Skeletal muscle satellite cell (primary cell): ENCODE results near the gene INTS14. TPM values are rescaled to one million over a fixed set of nuclear protein-coding genes. Genes with fewer than 3 reads are reported as not detected.

Source experiments
- H3K27me3 ChIP-seq: 2 replicates; pipeline ENCODE4 v1.7.0; 2013; ENCODE audit warnings: low read length; ENCODE audit not compliant: control insufficient read depth, insufficient read depth
- H3K36me3 ChIP-seq: 2 replicates; pipeline ENCODE4 v1.7.0; 2013; ENCODE audit warnings: mild to moderate bottlenecking, control low read depth, low read length; ENCODE audit not compliant: insufficient read depth
- H3K4me1 ChIP-seq: 2 replicates; pipeline ENCODE4 v1.7.0; 2013; ENCODE audit warnings: low read length; ENCODE audit not compliant: control insufficient read depth, insufficient read depth
- H3K4me2 ChIP-seq: 2 replicates; pipeline ENCODE4 v1.7.0; 2013; ENCODE audit warnings: mild to moderate bottlenecking, low read length
- H3K4me3 ChIP-seq: 2 replicates; pipeline ENCODE4 v1.7.0; 2013; ENCODE audit warnings: low read length
- H3K9ac ChIP-seq: 2 replicates; pipeline ENCODE4 v1.7.0; 2013; ENCODE audit warnings: mild to moderate bottlenecking, low read depth, low read length, moderate library complexity
- H3K9me3 ChIP-seq: replicated peaks from 2 replicates; pipeline ENCODE4 v1.7.0; 2013; ENCODE audit warnings: mild to moderate bottlenecking, control low read depth, low read length
- total RNA-seq: library from RNA; depleted of rRNA; stranded (reverse); fragments of >200 nt; gene quantifications from 2 replicates; pipeline ENCODE4 v1.2.3, GENCODE V29; 2012; rRNA removed

The INTS14 gene
- total RNA-seq: 31.4 and 39.8 TPM in 2 replicates

DNA sequence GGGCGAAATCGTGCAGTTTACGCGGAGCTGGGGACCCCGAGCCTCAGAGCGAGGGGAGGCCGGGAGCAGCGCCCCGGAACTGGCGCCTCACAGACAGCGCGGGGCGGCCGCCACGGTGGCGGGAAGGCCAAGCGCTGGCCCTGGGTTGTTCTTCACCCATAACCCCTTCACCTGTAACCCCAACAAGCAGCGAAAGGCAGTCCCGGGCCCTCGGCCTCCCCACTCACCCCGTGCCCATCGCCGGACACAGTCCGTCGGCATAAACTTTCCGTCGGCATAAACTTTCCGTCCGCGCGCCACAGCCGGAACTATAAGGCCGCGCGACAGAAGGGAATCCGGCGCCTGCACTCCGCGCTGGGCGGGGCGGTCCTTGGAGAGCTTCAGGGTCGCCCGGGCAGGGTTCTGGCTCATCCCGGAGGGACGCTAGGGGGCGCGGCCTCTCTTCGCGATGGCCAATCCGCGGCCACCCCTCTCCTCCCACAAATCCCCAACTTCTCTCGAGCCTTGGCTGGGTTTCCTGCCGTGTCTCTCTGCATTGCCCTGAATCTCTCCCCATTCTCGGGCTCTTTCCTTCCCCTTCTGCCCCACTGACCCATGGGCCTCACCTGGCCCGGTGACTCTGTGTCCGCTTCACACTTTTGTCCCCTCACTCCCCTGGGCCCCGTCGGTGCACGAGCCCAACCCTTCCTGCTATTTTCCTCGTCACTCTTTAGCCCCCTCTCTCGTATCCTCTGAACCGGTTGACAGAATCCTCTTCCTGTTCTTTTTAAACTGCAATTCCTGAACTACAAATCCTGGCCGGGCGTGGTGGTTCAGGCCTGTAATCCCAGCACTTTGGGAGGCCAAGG, at the start of gene INTS14:
Gene INTS14, minus strand, starts transcription at position 261 of the 848 bp plus-strand sequence. CDS start 3,751 bp downstream, outside the sequence.
- Histone ChIP-seq H3K36me3 (no peaks in the 10 kb centered on the region), H3K9ac (peak within 1 kb of the TSS; percentile 90), H3K4me2 (peak within 1 kb of the TSS; percentile 97), H3K4me1 (peaks cover 28% of the 10 kb centered on the region), H3K27me3 (no peaks in the 10 kb centered on the region), H3K4me3 (peak within 1 kb of the TSS; percentile 76), H3K9me3 (no peaks in the 10 kb centered on the region)

DNA sequence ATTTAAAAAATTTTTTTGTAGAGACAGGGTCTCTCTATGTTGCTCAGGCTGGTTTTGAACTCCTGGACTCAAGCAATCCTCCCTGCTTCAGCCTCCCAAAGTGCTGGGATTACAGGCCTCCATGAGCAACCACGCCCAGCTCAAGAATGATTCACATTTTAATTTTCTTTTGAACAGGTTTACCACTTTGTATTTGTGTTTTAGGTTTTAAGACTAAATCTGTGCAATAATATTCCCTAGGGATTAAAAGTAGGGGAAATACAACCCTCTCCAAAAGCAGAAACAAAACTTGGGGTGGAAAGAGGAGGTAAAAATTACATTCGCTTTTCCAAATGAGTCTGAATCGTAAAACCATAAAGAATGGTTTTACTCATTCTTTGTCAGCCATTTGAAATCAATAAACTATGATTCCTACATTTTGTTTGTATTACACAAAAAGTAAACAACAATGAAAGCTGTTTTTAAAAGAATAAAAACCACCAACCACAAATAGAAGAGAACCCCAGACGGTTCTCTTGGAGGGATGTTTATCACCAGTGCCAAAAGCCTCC, 48.6 kb upstream of the INTS14 start:
- H3K4me1 ChIP-seq: peaks cover 29% of the 10 kb centered on the region
- H3K9me3 ChIP-seq: no peaks in the 10 kb centered on the region
- H3K27me3 ChIP-seq: no peaks in the 10 kb centered on the region
- H3K4me2 ChIP-seq: no peak overlapping the region
- no peak overlapping the region for H3K9ac ChIP-seq
- no peak overlapping the region for H3K4me3 ChIP-seq
- H3K36me3 ChIP-seq: peaks cover 10% of the 10 kb centered on the region

DNA sequence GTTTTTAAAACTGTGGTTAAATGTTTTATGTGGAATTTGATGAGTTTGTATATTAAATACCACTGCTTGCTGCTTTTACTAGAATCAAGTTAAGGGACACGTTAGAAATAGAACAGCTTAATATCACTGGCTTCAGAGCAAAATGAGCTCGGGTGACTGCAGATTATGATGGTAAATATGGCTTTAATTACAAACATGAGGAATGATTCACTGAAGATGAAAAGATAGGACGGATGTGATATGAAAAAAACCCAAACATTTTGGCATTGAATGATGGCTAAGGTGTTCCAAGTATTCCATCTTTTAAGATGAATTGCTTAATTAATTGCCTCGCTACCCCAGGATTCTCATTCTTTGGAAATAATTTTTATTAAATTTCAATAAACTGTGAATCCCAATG, 44.5 kb upstream of the INTS14 start:
- Histone ChIP-seq H3K9me3 (no peaks in the 10 kb centered on the region), H3K9ac (no peak overlapping the region), H3K27me3 (no peaks in the 10 kb centered on the region), H3K4me3 (no peak overlapping the region), H3K4me2 (no peak overlapping the region), H3K36me3 (peaks cover 14% of the 10 kb centered on the region), H3K4me1 (peaks cover 42% of the 10 kb centered on the region)

DNA sequence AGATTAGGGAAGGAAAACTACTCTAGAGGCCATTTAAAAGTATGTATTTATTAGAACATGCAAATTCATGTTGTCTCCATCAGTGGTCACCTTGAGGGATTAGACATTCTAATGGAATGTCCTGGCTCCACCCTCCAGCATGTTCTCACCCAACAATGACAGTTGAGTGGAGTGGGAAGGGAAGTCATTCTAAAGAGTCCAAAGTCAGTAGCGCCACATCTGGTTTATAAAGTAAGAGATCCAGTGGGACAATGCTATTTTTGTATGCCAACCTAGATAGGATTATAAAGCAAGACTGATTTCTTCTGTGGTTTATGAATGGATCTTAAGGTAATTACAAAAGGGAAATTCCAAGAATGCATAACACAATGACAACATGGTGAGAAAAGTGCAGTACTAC, 44.1 kb upstream of the INTS14 start:
- Histone ChIP-seq H3K27me3 (no peaks in the 10 kb centered on the region), H3K4me3 (no peak overlapping the region), H3K4me2 (no peak overlapping the region), H3K36me3 (peaks cover 14% of the 10 kb centered on the region), H3K9me3 (no peaks in the 10 kb centered on the region), H3K4me1 (peaks cover 38% of the 10 kb centered on the region), H3K9ac (no peak overlapping the region)

DNA sequence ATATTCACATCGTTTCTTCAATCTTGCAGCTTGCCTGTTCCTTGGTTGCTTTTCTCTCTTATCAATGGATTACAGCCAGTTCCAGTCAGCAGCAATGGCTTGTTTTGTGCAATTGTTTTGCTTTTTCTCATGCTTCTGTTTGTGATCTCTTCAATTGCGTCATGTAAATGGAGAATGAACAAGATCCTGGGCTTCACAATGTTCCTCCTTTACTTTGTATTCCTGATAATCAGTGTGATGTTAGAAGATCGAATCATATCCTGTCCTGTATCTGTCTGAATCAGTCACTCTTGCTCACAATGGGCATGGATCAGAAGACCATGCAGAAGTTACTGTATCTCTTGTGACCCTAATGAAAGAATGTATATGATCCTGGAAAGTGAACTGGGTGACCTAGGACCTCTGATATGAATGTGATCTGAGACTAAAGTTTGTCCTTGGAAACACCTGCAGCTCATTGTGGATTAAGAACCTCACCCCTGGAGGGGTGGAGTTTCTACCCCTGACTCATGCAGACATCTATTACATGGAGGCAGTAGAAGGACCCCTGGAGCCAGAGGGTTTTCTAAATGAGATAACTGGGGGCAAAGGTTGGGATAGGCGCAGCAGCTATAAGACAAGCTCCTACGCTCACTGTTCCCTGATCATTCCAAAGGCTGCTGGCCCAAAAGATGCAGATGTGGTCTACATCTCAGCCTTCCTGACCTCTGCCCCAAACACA, 43.0 kb upstream of the INTS14 start:
- H3K36me3 ChIP-seq: peaks cover 14% of the 10 kb centered on the region
- H3K27me3 ChIP-seq: no peaks in the 10 kb centered on the region
- no peaks in the 10 kb centered on the region for H3K9me3 ChIP-seq
- H3K4me3 ChIP-seq: no peak overlapping the region
- H3K4me1 ChIP-seq: peaks cover 29% of the 10 kb centered on the region
- H3K9ac ChIP-seq: no peak overlapping the region
- peak overlapping the region; percentile 30 for H3K4me2 ChIP-seq

DNA sequence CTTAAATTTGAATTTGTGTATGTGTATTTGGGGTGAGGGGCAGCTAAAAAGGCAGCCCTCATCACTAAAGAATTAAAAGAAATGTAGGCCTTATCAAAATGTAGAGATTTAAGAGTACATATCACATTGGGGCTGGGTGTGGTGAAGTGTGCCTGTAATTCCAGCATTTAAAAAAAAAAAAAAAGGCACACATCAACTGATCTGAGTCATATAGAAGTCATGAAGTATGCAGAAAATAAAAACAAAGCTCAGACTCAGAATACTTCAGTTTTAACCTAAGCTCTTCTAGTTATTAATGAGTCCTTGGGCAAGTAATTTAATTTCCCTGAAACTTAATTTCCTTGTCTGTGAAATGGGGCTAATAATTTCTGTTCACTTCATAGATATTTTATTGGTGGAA, 42.4 kb upstream of the INTS14 start:
- Histone ChIP-seq H3K36me3 (peaks cover 14% of the 10 kb centered on the region), H3K4me2 (peak overlapping the region; percentile 42), H3K9ac (no peak overlapping the region)

DNA sequence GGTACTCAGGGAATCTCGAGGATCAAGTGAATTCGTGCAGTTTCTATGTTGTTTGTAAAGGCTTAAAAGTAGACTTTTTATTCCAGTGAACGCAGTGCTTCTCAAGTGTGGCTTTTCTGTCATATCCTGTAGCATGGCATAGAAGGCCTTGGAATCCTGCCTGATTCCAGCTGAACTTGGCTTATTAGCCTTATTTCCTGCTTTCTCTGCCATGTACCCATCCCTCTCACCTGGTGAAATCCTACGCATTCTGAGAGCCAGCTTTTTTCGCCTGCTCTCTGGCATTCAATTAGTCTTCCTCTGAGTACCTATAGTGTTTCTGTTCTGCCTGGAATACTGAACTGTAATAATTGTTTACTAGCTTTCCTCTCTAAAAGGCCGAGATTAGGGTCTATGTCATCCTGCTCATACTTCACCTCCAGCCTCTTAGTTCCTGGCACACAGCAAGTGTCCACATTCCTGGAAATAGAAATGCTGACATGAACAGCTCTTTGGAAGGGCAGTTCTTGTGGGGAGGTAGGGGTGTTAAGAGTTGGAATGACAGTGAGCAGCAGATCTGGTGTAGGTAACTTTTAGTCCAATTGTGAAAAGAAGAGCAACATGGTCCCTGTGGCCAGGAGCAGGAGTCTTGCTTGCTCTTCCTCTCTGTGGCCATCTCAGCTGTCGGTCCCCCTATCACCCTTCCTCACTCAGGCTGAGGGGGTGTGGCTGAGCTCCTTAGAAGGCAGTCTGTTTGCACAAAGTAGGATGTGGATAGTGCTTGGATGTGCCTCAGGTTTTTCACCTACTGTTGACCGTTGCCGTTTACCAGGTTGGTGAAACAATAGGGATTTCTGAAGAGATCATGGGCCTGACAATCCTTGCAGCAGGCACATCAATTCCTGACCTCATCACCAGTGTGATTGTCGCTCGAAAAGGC, 41.2 kb upstream of the INTS14 start:
- Histone ChIP-seq H3K36me3 (peaks cover 10% of the 10 kb centered on the region), H3K4me1 (peaks cover 29% of the 10 kb centered on the region), H3K4me2 (no peak overlapping the region), H3K27me3 (no peaks in the 10 kb centered on the region), H3K9me3 (no peaks in the 10 kb centered on the region), H3K9ac (no peak overlapping the region), H3K4me3 (no peak overlapping the region)

More for the DNA sequence above, 42.4 kb upstream of the INTS14 start:
- H3K4me3 ChIP-seq: no peak overlapping the region
- H3K4me1 ChIP-seq: peaks cover 29% of the 10 kb centered on the region
- H3K27me3 ChIP-seq: no peaks in the 10 kb centered on the region
- no peaks in the 10 kb centered on the region for H3K9me3 ChIP-seq

DNA sequence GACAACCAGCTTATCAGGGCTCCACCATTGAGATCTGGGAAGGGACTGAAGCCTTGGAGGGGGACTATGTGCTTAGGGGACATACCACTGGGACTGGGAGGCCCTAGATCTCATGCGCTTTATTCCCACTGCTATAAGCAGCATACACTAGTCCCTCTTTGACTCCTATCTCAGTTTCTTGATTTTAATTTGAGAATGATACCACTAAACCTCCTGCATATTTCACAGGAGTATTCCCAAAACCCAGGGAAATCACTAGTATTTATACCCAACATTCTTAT, 40.1 kb upstream of the INTS14 start:
- no peak overlapping the region for H3K4me2 ChIP-seq
- H3K4me3 ChIP-seq: no peak overlapping the region
- H3K9me3 ChIP-seq: no peaks in the 10 kb centered on the region
- H3K36me3 ChIP-seq: peaks cover 9% of the 10 kb centered on the region
- H3K9ac ChIP-seq: no peak overlapping the region
- peaks cover 35% of the 10 kb centered on the region for H3K4me1 ChIP-seq
- H3K27me3 ChIP-seq: no peaks in the 10 kb centered on the region

DNA sequence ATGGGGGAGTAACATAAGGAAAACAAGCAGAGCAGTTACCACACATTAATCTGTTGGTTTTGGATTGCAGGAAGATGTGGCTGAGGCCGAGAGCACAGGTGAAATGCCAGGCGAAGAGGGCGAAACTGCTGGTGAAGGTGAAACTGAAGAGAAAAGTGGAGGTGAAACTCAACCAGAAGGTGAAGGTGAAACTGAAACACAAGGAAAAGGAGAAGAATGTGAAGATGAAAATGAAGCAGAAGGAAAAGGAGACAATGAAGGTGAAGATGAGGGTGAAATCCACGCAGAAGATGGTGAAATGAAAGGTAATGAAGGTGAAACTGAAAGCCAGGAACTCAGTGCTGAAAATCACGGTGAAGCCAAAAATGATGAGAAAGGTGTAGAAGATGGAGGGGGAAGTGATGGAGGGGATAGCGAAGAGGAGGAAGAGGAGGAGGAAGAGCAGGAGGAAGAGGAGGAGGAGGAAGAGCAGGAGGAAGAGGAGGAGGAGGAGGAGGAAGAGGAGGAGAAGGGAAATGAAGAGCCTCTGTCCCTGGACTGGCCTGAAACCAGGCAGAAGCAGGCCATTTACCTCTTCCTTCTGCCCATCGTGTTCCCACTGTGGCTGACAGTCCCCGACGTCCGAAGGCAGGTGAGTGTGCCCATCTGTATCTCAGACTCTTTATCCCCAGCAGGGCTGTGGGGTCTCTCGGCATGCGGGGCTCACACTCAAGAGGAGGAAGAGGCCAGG, 39.5 kb upstream of the INTS14 start:
- Histone ChIP-seq H3K27me3 (no peaks in the 10 kb centered on the region), H3K4me1 (peaks cover 33% of the 10 kb centered on the region), H3K4me2 (no peak overlapping the region), H3K9ac (no peak overlapping the region), H3K9me3 (no peaks in the 10 kb centered on the region), H3K4me3 (no peak overlapping the region), H3K36me3 (peaks cover 4% of the 10 kb centered on the region)

DNA sequence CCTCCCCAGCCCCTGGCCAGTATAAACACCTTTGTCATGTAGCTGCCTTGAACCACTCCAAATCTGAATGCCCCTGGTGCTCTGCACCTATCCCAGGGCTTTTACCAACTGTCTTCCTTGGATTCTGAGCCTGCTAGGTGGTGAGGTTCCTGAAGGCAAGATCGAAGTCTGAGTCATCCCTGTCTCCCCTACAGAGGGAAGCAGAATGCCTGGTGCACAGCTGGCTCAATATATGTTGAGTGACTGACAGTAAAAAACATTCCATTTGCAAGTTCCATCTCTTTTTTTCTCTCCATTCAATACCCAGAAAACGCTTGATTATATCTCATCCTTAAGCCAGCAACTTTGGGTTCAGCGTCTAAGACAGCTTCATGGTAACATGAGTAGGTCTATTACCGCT, 35.6 kb upstream of the INTS14 start:
- Histone ChIP-seq H3K27me3 (no peaks in the 10 kb centered on the region), H3K4me3 (no peak overlapping the region), H3K4me1 (peaks cover 5% of the 10 kb centered on the region), H3K4me2 (no peak overlapping the region), H3K9ac (no peak overlapping the region), H3K36me3 (no peaks in the 10 kb centered on the region), H3K9me3 (no peaks in the 10 kb centered on the region)
